GM23338 (cell line): ENCODE data around the gene XIST.

ENCODE experiments used
- CTCF ChIP-seq, 2 experiments: fragments of 200-600 bp in 1 of 2; sonication (generic) in 1 of 2; conservative IDR thresholded peaks; 2 replicates each; pipeline versions ENCODE4 v1.5.1 to v1.6.1; 2016 to 2017; ENCODE audit warnings: antibody characterized with exemption in 2 of 2, low read depth in 2 of 2, mild to moderate bottlenecking in 2 of 2, moderate library complexity in 1 of 2
- EZH2 ChIP-seq: fragments of 200-600 bp; sonication (generic); IDR thresholded peaks from one replicate; pipeline ENCODE4 v1.8.0; 2017; ENCODE audit warnings: antibody characterized with exemption, mild to moderate bottlenecking, low read depth; ENCODE audit not compliant: unreplicated experiment
- POLR2AphosphoS5 ChIP-seq: IDR thresholded peaks from 2 replicates; pipeline ENCODE4 v1.6.1; 2016; ENCODE audit warnings: antibody characterized with exemption, low read depth

DNA sequence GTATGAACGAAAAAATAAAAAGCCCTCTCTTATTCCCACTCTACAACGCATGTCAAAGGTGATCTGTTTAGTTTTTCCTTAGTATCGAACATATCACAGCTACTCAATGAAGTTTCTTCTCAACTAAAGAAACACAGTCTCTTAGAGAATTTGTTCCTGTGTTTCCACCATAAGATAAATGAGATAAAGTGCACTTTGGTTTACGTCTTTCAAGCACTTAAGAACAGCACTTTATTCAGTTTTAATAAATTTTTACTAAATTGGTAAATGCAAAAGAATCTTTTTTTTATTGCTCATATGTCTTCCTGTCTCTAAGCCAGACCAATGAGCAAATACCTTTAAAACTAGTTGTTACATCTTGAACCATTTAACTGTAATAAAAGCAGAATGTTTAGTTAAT is 29.7 kb downstream of the XIST start:
- TF ChIP-seq EZH2: no peak
- no peak for TF ChIP-seq CTCF (conservative IDR thresholded peaks at IDR 0.05; ENCODE audit: low read depth in 2 of 2)
- no peak for TF ChIP-seq POLR2AphosphoS5
